D721Med (cell line): Measurements from ENCODE around the gene CTDP1.

Experiments used
- DNase-seq: peaks from one replicate; pipeline ENCODE4 v3.0.0; 2011; ENCODE audit warnings: low spot score; ENCODE audit not compliant: insufficient read length
- FAIRE-seq: peaks from 2 replicates; lab custom pipeline; 2011; peaks lifted over from hg19 to GRCh38; lab: Jason Lieb, UNC
- TF ChIP-seq, protein P1 (sequence below): IDR thresholded peaks from 2 replicates; pipeline ENCODE4 v1.5.1; 2012; ENCODE audit warnings: mild to moderate bottlenecking, control low read depth; ENCODE audit not compliant: insufficient read depth; ENCODE audit errors: missing control alignments

CTDP1 gene

DNA sequence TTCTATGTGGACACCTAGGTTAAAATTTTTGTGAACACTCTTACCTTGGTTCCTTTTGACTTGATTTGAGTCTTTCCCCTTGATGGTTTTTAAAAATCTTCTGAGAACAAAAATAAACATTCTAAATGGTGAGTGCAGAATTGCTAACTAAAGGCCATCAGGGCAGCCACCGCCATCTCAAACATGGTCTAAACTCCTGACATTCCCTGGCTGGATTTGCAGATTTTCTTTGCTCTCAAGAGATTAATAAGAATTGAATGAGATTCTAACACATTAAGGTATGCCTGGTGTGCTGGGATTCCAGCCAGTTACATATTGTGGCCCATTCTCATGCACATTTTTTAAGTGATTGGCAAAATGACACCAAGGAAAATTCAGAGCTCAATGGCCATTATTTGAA is 17.2 kb upstream of the CTDP1 start:
- DNase-seq: no peak
- FAIRE-seq: peak; percentile 61
- TF ChIP-seq, protein P1, sequence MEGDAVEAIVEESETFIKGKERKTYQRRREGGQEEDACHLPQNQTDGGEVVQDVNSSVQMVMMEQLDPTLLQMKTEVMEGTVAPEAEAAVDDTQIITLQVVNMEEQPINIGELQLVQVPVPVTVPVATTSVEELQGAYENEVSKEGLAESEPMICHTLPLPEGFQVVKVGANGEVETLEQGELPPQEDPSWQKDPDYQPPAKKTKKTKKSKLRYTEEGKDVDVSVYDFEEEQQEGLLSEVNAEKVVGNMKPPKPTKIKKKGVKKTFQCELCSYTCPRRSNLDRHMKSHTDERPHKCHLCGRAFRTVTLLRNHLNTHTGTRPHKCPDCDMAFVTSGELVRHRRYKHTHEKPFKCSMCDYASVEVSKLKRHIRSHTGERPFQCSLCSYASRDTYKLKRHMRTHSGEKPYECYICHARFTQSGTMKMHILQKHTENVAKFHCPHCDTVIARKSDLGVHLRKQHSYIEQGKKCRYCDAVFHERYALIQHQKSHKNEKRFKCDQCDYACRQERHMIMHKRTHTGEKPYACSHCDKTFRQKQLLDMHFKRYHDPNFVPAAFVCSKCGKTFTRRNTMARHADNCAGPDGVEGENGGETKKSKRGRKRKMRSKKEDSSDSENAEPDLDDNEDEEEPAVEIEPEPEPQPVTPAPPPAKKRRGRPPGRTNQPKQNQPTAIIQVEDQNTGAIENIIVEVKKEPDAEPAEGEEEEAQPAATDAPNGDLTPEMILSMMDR: no peak

DNA sequence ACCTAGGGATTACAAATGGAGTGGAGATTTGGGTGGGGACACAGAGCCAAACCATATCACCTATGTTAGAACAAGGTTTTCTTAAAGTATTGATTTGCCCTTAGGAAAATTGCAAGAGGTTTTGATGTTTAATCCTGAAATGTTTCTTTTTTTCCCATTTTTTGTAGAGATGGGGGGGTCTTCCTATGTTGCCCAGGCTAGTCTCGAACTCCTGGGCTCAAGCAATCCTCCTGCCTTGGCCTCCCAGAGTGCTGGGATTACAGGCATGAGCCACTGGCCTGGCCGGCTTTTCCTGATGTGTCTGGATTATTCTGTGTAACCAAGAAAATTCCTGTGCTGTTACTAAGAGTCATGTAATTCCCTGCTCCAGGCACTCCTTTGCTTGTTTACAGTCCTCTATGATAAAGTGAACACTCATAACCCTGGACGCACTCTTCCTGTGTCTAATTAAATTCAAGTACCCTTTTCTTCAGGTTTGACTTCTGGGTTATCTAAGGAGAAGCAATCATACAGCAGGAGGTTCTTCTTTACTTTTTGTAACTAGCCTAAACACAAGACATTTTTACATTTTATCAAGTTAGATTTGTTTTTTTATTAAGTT is 15.0 kb upstream of the CTDP1 start:
- no peak for DNase-seq
- TF ChIP-seq, protein P1: no peak
- no peak for FAIRE-seq

DNA sequence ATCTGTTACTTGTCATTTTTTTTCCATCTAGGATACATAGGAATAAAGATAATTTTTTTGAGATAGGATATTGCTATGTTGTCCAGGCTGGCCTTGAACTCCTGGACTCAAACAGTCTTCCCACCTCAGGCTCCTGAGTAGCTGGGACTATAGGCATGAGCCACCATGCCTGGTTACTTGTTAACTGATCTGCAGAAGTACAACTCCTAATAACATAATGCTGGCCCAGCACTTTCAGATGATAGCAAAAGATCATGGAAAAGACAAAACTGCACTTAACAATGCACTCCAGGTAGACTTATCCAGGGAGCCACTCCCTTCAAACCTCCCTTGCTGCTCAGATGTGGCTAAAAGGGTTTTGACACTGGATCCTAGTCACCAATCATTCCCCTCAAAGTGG is 11.4 kb upstream of the CTDP1 start:
- no peak for DNase-seq
- TF ChIP-seq, protein P1: no peak
- peak; percentile 81 for FAIRE-seq

DNA sequence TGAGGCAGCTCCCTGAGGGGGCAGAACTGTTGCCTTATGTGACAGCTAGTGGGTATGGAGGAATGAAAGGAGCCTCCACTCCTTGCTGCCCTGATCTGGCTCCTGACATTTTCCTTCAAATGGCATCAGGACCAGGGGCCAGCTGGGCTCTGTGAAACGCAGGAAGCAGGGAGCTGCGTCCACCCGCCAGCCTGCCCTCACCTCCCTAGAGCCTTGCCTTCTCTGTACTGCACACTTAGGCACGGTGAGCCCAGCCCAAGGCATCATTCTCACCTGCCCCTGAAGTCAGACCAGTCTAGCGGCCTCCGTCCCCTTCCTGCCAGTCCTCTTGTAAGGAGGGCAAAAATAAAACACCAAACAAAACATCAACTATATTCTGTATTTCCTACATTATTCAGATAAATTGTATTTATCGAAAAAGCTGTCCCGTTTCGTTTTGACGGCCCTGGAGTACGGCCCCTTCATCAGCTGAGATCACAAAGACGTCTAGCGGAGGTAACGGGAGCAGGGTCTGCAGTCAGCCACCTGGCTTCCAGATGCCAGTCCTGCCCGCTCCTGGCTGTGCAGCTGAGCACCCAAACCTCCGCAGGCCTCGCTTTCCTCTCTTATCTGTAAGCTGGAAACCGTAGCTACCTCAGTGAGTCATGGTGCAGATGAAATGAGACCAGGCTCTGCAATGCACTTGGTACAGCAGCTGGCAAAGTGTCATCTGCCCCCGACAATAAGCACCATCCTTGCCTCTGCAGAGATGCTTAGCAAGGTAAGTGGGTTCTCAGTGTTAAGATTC is 6.9 kb upstream of the CTDP1 start:
- FAIRE-seq (no peak), DNase-seq (no peak)
- TF ChIP-seq, protein P1: no peak

DNA sequence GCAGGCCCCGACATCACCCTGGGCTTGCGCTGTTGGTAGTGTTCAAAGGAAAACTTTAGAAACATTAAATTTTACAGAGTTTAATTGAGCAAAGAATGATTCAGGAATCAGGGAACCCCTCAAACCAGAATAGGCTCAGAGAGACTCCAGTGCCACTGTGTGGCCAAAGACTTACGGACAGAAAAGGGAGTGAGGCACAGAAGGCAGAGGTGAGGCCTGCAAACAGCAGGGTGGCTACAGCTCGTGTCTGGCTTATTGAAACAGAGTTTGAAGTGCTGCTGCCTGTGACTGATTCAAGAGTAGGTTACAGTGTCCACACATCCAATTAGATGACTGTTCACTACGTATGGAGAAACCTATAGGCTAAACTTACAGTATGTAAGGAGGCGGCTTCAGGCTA is 2.4 kb upstream of the CTDP1 start:
- TF ChIP-seq, protein P1: no peak
- FAIRE-seq (no peak), DNase-seq (no peak)

DNA sequence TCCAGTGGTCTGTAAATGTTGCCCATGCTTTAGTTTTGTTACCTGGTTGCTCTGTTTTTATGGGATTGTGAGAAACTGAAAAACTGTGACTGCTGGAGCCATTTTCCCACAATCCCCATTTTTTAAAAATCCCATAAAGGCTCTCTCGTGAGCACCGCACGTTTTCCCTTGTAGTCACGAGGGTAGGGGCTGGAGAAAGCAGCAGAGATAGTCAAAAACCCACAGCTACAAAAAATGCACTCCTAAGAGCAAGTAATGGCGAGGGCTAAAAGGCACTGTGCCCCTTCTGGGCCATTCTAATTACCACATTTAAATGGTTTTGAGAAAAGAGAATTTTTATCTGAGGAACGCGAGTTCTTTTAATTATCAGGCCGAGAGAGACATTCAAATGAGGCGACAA is 1.8 kb upstream of the CTDP1 start:
- FAIRE-seq (no peak), DNase-seq (no peak)
- TF ChIP-seq, protein P1: no peak
